ENCODE results near the gene PSAPL1. TPM values are rescaled to one million over a fixed set of nuclear protein-coding genes. Genes with fewer than 3 reads are reported as not detected.

Gene PSAPL1, protein sequence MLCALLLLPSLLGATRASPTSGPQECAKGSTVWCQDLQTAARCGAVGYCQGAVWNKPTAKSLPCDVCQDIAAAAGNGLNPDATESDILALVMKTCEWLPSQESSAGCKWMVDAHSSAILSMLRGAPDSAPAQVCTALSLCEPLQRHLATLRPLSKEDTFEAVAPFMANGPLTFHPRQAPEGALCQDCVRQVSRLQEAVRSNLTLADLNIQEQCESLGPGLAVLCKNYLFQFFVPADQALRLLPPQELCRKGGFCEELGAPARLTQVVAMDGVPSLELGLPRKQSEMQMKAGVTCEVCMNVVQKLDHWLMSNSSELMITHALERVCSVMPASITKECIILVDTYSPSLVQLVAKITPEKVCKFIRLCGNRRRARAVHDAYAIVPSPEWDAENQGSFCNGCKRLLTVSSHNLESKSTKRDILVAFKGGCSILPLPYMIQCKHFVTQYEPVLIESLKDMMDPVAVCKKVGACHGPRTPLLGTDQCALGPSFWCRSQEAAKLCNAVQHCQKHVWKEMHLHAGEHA
- total RNA-seq: not detected in 2 replicates

DNA sequence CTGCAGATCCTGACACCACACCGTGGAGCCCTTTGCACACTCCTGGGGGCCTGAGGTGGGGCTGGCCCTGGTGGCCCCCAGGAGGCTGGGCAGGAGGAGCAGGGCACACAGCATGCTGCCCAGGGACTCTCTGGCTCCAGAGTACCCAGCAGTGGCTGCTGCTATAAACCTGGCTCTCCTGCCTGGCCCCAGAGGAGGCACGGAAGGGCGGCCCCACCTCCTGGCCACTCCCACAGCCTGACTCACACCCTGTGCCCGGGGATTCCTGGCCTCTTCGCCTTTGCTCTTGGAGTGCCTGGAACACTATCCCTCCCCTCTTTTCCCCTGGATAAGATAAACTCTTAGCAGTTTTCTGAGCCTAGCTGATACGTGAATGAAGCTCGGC lies at the start of gene PSAPL1:
PSAPL1 (minus strand) TSS at position 165 of the 385 bp plus-strand sequence; CDS start at position 114, 51 bp downstream.

Other genes starting within 250 kb of the PSAPL1 start
- under 0.01 TPM in 1 of 2 replicates, not detected in the other for gene SORCS2, start 242.4 kb downstream of the PSAPL1 start, total RNA-seq